DMS 273 (cell line): ENCODE measurements around the gene NDRG2.
A peak's percentile ranks its signal among the peaks of the same experiment; 100 is the strongest.
"Not testable (repeated sequence)": the region's sequence is repeated elsewhere in the genome, so short reads cannot be mapped to it uniquely, and the experiment has no call there.

Experiments used
- DNase-seq: peaks from one replicate; lab custom pipeline; 2025; ENCODE audit not compliant: unreplicated experiment; lab: John Stamatoyannopoulos, UW

The NDRG2 gene

GRCh38 chr14:21015312-21015711, 9.5 kb downstream of the NDRG2 start:
- no peak for DNase-seq

GRCh38 chr14:21014761-21015190, 10.1 kb downstream of the NDRG2 start:
- peak; percentile 94 for DNase-seq

GRCh38 chr14:21011136-21011535, 13.7 kb downstream of the NDRG2 start:
- no peak for DNase-seq

- DNase-seq: not testable (repeated sequence)
Measured at GRCh38 chr14:21009721-21010120, 15.1 kb downstream of the NDRG2 start.

GRCh38 chr14:21003788-21004346, 21.0 kb downstream of the NDRG2 start:
- DNase-seq: no peak

GRCh38 chr14:21001218-21001617, 23.6 kb downstream of the NDRG2 start:
- no peak for DNase-seq

- no peak for DNase-seq
Measured at GRCh38 chr14:20999591-20999990, 25.3 kb downstream of the NDRG2 start.

- peak; percentile 45 for DNase-seq
Measured at GRCh38 chr14:20998674-20999366, 26.0 kb downstream of the NDRG2 start, which contains the start of gene SLC39A2. Gene SLC39A2 (plus strand): TSS chr14:20999293. CDS start chr14:20999447, 154 bp downstream.

GRCh38 chr14:20998139-20998538, 26.7 kb downstream of the NDRG2 start:
- DNase-seq: no peak

GRCh38 chr14:20997564-20997963, 27.3 kb downstream of the NDRG2 start:
- DNase-seq: no peak

GRCh38 chr14:20997115-20997514, 27.7 kb downstream of the NDRG2 start:
- no peak for DNase-seq

- no peak for DNase-seq
Measured at GRCh38 chr14:20996521-20996920, 28.3 kb downstream of the NDRG2 start.

- DNase-seq: peak; percentile 98
Measured at GRCh38 chr14:20989787-20990600, 34.9 kb downstream of the NDRG2 start, which contains the start of gene METTL17. Gene METTL17 (plus strand): TSS chr14:20989980. CDS start chr14:20990003, 23 bp downstream.

- no peak for DNase-seq
Measured at GRCh38 chr14:20989471-20989786, 35.4 kb downstream of the NDRG2 start.

GRCh38 chr14:20988717-20989470, 36.0 kb downstream of the NDRG2 start:
- no peak for DNase-seq

- DNase-seq: no peak
Measured at GRCh38 chr14:20986811-20987210, 38.0 kb downstream of the NDRG2 start.

- DNase-seq: not testable (repeated sequence)
Measured at GRCh38 chr14:20985650-20986049, 39.2 kb downstream of the NDRG2 start.

GRCh38 chr14:20982646-20983369, 42.1 kb downstream of the NDRG2 start:
- no peak for DNase-seq

- DNase-seq: no peak
Measured at GRCh38 chr14:20980906-20981305, 44.0 kb downstream of the NDRG2 start.

- DNase-seq: no peak
Measured at GRCh38 chr14:20978687-20979086, 46.2 kb downstream of the NDRG2 start.

- DNase-seq: no peak
Measured at GRCh38 chr14:20976291-20976690, 48.6 kb downstream of the NDRG2 start.
